ENCODE results near the gene NLRC5.
A peak's percentile ranks its signal among the peaks of the same experiment; 100 is the strongest.

NLRC5 gene

DNA sequence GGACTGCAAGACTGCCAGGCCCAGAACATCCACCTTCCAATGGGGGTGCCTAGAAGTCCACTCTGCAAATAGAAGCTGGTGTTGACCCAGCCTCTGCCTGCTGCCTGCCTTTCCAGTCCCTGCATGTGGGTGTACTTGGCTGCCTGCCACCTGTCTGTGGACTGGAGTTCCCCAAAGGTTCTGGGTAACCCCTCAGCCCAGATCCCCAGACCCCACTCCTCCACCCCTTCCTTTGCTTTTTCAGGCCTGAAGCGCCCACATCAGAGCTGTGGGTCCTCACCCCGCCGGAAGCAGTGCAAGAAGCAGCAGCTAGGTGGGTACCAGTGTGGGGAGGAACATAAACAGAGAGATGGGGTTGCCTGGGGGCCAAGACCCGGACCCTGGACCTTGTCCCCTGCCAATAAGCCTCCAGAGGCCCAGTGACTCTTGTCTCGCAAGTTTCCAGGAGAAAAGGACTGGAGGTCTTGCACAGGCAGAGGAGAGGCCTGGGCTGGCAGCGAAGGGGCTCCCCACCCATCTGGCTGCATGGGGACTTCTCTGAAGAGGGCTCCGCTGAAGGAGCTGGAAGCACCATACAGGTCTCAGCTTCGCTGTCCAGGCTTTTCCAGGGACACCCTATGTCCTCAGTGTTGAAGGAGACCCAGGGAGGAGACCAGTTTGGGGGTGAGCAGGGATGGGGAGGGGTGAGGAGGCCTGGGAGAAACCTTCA, 34.3 kb downstream of the NLRC5 start:
- DNase-seq (ENCODE audit: low spot score): peak; percentile 82

DNA sequence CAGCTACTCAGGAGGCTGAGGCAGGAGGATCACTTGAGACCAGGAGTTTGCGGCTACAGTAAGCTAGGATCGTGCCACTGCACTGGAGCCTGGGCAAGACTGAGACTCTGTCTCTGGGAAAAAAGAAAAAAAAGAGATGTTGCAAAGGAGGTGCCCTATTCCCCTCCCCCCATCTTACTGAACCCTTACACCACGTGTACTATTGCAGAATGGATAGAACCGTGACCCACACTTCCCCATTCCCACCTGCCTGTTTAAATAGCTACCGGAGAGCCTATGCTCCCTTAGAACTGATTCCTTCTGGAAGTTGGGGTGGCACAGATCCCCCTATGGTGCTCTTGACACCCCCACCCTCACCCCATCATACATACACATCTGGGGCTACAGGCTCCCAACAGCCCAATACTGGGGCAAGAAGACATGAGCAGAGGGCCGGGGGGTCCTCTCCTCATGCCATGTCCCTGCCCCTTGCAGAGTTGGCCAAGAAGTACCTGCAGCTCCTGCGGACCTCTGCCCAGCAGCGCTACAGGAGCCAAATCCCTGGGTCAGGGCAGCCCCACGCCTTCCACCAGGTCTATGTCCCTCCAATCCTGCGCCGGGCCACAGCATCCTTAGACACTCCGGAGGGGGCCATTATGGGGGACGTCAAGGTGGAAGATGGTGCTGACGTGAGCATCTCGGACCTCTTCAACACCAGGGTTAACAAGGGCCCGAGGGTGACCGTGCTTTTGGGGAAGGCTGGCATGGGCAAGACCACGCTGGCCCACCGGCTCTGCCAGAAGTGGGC, 35.7 kb downstream of the NLRC5 start:
- no peak for DNase-seq (ENCODE audit: low spot score)

DNA sequence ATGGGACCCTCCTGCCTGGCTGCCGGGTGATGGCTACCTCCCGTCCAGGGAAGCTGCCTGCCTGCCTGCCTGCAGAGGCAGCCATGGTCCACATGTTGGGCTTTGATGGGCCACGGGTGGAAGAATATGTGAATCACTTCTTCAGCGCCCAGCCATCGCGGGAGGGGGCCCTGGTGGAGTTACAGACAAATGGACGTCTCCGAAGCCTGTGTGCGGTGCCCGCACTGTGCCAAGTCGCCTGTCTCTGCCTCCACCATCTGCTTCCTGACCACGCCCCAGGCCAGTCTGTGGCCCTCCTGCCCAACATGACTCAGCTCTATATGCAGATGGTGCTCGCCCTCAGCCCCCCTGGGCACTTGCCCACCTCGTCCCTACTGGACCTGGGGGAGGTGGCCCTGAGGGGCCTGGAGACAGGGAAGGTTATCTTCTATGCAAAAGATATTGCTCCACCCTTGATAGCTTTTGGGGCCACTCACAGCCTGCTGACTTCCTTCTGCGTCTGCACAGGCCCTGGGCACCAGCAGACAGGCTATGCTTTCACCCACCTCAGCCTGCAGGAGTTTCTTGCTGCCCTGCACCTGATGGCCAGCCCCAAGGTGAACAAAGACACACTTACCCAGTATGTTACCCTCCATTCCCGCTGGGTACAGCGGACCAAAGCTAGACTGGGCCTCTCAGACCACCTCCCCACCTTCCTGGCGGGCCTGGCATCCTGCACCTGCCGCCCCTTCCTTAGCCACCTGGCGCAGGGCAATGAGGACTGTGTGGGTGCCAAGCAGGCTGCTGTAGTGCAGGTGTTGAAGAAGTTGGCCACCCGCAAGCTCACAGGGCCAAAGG, 36.8 kb downstream of the NLRC5 start:
- DNase-seq (ENCODE audit: low spot score): no peak

DNA sequence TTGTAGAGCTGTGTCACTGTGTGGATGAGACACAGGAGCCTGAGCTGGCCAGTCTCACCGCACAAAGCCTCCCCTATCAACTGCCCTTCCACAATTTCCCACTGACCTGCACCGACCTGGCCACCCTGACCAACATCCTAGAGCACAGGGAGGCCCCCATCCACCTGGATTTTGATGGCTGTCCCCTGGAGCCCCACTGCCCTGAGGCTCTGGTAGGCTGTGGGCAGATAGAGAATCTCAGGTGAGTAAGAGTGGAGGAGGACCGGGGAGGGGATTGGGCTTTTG, 37.4 kb downstream of the NLRC5 start:
- no peak for DNase-seq (ENCODE audit: low spot score)

DNA sequence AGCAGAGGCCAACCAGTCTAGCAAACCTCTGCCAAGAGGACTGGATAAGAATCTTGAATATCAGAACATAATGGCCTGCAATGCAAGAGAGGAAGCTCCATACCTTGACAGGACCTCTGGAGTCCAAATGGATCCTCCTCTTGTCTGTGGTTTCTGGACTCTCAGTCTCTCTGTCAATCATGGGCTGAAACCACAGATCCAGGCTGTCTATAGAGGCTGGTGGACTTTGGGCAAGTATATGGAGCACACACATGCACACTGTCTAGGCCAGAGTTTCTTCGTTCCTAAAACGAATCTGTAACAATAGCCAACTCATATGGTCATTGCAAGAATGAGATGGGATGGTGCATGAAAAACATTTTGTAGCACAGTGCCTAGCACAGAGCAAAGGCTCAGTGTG, 37.7 kb downstream of the NLRC5 start:
- DNase-seq (ENCODE audit: low spot score): no peak

DNA sequence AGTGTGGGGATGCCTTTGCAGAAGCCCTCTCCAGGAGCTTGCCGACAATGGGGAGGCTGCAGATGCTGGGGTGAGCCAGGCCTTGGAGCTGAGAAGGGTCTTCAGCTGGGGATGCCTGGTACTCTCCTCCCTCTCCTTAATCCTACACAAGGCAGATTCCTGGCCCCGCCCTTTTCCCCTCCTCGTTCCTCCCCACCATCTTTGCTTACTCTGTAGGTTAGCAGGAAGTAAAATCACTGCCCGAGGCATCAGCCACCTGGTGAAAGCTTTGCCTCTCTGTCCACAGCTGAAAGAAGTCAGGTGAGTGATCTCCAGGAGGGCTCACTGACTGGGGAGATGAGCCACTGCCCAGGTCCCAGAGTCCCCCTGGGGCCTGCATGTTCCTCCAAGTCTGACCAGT, 38.7 kb downstream of the NLRC5 start:
- no peak for DNase-seq (ENCODE audit: low spot score)

DNA sequence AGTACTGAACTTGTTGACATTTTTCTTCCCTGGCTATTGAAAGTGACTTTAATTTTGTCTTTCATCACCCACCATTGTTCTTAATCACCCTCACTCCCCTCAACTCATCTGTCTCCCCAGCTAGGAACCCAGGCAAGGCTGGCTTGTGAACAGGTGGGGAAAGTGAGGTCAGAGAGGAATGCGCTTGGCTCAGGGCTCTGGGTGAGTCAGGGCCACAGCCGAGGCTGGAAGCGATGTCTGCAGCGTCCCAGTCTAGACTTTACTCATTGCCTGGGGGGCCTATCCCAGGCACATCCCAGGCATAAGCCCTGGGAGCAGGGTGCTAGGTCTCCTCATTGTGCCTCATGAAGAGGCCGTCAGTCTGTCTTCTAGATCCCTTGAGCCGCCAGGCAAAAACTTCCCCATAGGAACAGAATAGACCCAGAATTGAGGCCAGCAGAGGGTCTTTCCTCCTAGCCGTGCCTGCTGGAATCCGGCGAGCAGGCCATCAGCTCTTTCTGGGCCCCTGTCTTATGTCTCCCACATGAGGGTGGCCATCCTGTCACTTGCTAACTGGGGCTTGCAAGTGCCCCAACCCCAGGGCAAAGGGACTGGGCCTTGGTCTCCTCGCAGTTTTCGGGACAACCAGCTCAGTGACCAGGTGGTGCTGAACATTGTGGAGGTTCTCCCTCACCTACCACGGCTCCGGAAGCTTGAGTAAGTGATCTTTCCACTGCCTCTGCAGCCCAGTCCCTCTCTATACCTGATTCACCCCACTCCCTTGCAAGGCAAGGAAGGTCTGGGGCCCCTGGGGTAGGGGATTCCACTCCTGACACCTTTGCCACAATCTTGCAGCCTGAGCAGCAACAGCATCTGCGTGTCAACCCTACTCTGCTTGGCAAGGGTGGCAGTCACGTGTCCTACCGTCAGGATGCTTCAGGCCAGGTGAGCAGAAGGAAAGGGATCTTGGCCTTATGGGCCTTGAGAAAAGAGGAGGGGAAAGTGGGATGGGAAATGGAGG, 40.1 kb downstream of the NLRC5 start:
- peak; percentile 23 for DNase-seq (ENCODE audit: low spot score)

DNA sequence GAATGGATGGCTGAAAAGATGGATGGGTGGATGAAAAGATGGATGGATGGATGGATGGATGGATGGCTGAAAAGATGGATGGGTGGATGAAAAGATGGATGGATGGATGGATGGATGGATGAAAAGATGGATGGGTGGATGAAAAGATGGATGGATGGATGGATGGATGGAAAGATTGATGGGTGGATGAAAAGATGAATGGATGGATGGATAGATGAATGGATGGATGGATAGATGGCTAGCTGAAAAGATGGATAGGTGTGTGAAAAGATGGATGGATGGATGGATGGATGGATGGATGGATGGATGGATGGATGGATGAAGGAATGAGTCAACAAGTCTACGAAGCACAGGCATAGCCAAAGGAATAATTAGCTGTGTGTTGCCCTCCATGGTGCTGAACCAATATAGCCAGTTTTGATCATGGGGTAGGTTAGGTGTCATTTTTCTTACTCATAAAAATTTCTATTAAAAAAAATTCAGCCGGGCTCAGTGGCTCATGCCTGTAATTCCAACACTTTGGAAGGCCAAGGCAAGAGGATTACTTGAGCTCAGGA, 41.1 kb downstream of the NLRC5 start:
- DNase-seq (ENCODE audit: low spot score): no peak

DNA sequence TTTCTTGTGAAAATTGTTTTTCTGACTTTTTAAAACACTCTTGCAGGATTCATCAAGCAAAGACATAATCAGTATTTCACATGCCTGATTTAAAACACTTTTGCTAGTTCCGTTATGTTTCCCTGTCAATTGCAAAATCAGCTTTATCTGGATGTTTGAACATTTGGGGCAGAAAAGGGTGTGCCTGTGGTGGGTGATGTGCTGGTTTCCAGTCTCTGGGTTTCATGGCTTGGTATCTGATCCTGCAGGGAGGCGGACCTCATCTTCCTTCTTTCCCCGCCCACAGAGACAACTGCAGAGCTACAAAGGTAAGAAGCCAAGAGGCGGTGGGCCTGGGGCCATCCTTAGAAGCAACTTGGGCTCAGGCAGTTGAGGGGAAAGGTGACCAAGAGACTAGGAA, 41.8 kb downstream of the NLRC5 start:
- DNase-seq (ENCODE audit: low spot score): no peak

DNA sequence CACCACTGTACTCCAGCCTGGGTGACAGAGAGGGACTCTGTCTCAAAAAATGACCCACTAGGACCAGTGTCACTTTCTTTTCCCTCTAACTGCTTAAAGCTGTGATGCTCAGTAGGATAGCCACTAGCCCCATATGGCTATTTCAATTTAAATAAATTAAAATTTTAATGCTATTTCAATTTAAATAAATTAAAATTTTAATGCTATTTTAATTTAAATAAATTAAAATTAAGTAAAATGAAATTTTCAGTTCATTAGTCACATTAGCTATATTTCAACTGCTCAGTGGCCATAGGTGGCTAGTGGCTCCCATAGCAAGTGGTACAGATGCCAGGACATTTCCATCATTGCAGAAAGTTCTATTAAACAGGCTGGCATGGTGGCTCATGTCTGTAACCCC, 43.0 kb downstream of the NLRC5 start:
- DNase-seq (ENCODE audit: low spot score): no peak

DNA sequence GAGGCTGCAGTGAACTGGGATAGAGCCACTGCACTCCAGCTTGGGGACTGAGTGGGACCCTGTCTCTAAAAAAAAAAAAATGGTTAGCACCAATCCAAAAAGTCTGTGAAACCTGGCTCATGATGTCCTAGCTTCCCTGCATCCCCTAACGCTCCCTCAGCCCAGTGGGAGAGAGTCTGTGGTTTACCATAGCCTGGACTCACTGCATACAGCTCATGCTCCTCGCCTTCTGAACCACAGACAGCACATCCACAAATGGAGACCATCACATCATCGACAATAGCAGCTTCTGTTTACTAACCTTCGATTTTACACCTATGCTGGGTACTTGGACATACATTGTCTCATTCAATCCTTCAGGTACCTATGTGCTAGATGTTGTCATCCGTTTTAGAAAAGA, 43.6 kb downstream of the NLRC5 start:
- no peak for DNase-seq (ENCODE audit: low spot score)

DNA sequence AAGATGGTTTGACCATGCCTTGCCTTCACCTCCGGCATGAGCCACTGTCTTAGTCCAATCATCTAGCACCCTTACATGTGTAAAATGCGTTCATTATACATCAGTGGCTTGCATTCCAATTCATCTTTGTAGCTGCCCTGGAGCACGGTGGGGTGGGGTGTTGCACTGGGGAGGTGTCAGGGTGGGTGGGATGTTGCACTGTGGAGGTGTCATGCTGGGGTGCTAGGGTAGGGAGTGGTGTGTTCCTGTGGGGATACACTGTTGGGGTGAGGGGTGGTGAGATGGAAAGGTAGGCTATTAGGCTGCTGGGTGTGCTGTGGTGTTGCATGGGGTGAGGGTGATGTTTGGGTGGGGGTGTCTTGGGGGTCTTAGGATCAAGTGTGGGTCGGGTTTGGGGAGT, 47.0 kb downstream of the NLRC5 start:
- no peak for DNase-seq (ENCODE audit: low spot score)

DNA sequence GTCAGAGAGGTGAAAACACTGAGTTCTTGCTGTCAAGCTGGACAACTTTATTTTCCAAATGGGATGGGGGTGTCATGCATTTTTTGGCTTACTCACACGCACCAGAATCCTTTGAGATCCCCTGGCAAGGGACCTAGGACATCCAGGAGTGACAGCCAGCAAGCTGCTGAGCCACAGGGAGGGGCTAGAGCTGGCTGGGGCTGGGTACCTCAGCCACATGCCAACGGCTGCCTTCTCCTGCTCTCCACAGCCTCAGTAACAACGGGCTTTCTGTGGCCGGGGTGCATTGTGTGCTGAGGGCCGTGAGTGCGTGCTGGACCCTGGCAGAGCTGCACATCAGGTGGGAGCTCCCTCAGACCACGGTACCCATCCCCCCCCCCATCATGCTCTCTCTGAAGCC, 47.6 kb downstream of the NLRC5 start:
- no peak for DNase-seq (ENCODE audit: low spot score)

DNA sequence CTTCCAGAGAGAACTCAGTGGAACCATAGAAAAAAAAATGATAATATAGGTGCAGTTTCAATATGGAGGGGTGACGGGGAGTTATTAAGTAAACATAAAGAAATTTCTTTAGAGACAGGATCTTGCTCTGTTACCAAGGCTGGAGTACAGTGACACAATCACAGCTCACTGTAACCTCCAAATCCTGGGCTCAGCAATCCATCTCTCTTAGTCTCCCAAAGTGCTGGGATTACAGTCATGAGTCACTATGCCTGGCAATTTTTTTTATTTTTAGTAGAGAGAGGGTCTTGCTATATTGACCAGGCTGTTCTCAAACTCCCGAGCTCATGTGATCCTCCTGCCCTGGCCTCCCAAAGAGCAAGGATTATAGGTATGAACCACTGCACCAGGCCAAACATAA, 48.8 kb downstream of the NLRC5 start:
- no peak for DNase-seq (ENCODE audit: low spot score)

DNA sequence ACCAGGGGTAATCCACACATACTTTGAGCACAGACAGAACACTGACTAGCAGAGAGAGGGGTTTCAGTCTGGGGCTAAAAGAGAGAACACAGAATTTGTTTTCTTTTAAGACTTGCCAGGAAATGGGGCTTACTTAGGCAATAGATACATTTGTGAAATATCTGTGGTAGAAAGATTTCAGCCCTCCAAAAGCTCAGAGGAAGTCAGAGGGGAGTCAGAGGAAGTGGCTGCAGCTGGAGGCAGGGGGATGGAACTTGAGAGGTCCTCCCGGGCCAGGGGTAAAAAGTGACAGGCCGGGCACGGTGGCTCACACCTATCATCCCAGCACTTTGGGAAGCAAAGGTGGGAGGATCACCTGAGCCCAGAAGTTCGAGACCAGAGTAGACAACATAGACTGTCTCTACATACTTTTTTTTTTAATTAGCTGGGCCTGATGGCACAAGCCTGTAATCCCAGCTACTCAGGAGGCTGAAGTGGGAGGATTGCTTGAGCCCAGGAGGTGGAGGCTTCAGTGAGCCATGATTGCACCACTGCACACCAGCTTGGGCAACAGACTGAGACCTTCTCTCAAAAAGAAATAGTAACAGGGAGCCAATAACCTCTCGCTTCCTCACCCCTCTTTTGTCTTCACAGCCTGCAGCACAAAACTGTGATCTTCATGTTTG, 49.9 kb downstream of the NLRC5 start:
- DNase-seq (ENCODE audit: low spot score): peak; percentile 32

DNA sequence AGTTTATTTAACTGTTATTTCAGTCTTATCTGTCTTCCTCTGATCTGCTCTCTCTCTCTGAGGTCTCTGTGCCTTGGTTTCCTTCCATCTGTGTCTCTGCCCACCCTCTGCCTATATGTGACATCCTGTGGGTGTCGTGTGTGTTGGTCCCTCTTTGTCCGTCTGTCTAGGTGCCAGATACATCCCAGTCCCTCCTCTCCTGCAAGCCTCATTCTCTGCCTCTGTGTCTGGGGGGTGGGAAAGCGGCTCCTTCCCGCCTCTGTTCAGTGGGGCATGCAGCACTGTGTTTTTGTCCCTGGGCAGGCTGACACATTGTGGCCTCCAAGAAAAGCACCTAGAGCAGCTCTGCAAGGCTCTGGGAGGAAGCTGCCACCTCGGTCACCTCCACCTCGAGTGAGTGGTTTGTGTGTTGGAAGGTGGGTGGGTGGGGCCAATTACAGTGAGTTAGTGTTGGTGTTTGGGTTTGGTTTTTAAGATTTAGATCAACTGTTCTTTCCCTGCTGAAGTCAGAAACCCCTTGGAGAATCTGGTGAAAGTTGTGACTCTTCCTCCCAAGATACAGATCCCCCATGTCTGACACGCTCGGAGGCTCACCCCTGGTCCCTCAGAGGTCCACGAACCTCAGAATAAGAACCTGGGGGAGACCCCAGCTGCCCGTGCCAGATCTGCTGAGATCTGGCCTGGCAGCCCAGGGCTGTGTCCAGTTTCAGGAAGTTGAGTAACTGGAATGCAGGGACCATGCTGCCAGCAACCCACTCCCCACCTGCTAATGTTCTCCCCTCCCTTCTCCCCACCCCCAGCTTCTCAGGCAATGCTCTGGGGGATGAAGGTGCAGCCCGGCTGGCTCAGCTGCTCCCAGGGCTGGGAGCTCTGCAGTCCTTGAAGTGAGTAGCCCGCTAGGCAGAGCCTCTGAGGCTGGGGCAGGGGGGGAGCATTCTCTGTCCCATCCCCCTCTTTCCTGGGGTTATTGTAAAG, 52.1 kb downstream of the NLRC5 start:
- peak; percentile 90 for DNase-seq (ENCODE audit: low spot score)

DNA sequence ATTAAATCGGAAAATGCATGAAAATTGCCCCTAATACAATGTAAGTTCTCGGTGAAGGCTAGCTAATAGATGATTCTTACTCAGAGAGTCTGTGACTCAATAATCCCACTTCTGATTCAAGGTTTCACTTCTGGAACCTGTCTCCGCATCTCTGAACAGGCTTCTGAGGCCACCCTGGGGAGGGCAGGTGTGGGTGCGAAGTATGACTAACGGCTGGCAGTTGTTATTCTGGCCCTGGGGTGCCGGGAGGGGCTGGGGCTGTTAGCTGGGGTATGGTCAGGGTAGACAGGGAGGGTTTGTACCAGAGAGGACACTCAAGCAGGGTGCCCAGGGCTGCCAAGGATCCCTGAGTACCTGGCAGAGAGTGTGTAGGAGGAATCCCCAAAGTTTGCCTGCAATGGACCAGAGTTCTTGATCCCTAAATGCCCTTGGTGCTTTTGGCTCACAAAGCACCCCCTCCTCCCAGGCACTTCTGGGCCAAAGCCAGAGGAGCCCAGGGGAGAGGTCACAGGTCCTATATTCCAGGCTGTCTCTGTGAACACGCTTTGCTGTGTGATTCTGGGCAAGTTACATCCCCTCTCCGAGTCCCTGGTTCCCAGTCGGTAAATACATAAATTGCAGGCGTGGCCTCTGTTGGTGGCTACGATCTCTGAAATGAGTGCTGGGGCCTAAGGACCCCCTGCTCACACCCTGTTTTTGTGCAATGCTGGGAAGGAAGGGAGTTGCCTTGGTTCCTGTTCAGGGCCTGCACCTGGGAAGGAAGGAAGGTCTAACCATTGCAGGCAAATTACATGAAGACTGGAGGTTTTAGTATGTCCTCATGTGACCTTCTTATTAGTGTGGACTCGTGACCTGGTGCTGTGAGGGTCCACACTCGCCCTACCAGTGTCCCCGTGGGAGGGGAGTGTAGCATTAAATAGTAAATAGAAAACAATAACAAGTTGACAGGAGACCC, 53.1 kb downstream of the NLRC5 start:
- peak; percentile 87 for DNase-seq (ENCODE audit: low spot score)

DNA sequence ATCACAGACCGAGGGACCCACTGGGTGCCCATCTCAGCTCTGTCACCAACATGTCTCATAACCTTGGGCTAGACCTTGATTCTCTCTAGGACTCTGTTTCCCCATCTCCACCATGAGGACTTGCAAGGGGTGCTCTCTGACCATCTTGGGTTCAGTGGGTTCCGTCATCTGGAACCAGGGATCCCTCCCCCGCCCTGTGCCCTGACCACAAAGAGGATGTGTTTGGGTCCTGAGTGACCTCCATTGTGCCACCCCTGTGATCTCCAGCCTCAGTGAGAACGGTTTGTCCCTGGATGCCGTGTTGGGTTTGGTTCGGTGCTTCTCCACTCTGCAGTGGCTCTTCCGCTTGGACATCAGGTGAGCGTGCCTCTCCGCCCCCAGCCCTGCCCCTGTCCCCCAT, 53.9 kb downstream of the NLRC5 start:
- DNase-seq (ENCODE audit: low spot score): no peak
